ENCODE measurements around the gene FHAD1.

The FHAD1 gene

GRCh38 chr1:15224974-15225373, 22.0 kb upstream of the FHAD1 start:
- TF ChIP-seq CTCF (conservative IDR thresholded peaks at IDR 0.05; ENCODE audit: low read depth, low read length), result no peak
- no peak overlapping the region for H3K4me3 ChIP-seq (ENCODE audit: low read length)
- DNase-seq (ENCODE audit: low read depth), result no peak

- no peak overlapping the region for H3K4me3 ChIP-seq (ENCODE audit: low read length)
- DNase-seq (ENCODE audit: low read depth), result no peak
- no peak for TF ChIP-seq CTCF (conservative IDR thresholded peaks at IDR 0.05; ENCODE audit: low read depth, low read length)
Observed at GRCh38 chr1:15225461-15225860, 21.6 kb upstream of the FHAD1 start.

GRCh38 chr1:15226388-15227255, 20.4 kb upstream of the FHAD1 start:
- TF ChIP-seq CTCF (conservative IDR thresholded peaks at IDR 0.05; ENCODE audit: low read depth, low read length), result no peak
- H3K4me3 ChIP-seq (ENCODE audit: low read length), result no peak overlapping the region
- no peak for DNase-seq (ENCODE audit: low read depth)

- DNase-seq (ENCODE audit: low read depth), result no peak
- no peak overlapping the region for H3K4me3 ChIP-seq (ENCODE audit: low read length)
- TF ChIP-seq CTCF (conservative IDR thresholded peaks at IDR 0.05; ENCODE audit: low read depth, low read length), result no peak
Observed at GRCh38 chr1:15229707-15230131, 17.3 kb upstream of the FHAD1 start.

- no peak for DNase-seq (ENCODE audit: low read depth)
- no peak for TF ChIP-seq CTCF (conservative IDR thresholded peaks at IDR 0.05; ENCODE audit: low read depth, low read length)
- H3K4me3 ChIP-seq (ENCODE audit: low read length), result no peak overlapping the region
Observed at GRCh38 chr1:15231714-15232201, 15.3 kb upstream of the FHAD1 start.

- H3K4me3 ChIP-seq (ENCODE audit: low read length), result no peak overlapping the region
- TF ChIP-seq CTCF (conservative IDR thresholded peaks at IDR 0.05; ENCODE audit: low read depth, low read length), result no peak
- DNase-seq (ENCODE audit: low read depth), result no peak
Observed at GRCh38 chr1:15233689-15234088, 13.3 kb upstream of the FHAD1 start.

GRCh38 chr1:15236321-15236721, 10.7 kb upstream of the FHAD1 start:
- no peak for TF ChIP-seq CTCF (conservative IDR thresholded peaks at IDR 0.05; ENCODE audit: low read depth, low read length)
- H3K4me3 ChIP-seq (ENCODE audit: low read length), result no peak overlapping the region
- DNase-seq (ENCODE audit: low read depth), result no peak
